GM19397 (cell line): ENCODE data around the gene UPK3A.
"Not testable (repeated sequence)": the region's sequence is repeated elsewhere in the genome, so short reads cannot be mapped to it uniquely, and the experiment has no call there.

Source experiments
- ATAC-seq: cut with Tn5 transposase; IDR thresholded peaks from one replicate; pipeline ENCODE4 v1.9.1; 2021; ENCODE audit warnings: mild to moderate bottlenecking, moderate library complexity; ENCODE audit not compliant: unreplicated experiment

The UPK3A gene

DNA sequence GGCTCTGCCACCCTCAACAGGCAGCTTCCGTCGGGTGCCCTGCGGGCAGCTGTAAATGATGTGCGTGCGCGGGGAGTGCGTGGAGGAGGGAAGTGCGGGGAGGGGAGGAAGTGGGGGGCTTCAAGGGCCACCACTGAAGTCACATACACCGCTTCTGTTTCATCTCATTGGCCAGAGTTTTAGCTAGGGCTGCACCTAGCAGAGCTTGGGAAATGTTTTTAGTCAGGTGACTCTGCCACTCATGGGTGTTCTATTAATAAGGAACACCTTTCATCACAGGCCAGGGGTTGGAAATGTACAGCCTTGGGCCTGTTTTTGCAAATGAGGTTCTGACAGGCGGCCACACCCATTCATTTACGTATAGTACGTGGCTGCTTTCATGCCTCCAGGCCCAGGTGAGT lies 39.6 kb downstream of the UPK3A start:
- no peak for ATAC-seq

DNA sequence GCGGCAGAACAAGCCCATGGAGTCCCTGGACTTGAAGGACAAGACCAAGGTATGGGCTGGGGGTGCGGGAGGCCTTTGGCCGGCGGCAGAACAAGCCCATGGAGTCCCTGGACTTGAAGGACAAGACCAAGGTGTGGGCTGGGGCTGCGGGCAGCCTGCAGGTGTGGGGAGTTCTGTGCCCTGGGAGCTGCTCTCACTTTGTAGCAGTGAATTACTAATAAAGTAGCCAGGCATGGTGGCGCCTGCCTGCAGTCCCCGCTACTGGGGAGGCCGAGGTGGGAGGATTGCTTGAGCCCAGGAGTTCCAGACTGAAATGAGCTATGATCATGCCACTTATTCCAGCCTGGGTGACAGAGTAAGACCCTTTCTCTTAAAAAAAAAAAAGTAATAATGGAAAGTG lies 43.5 kb downstream of the UPK3A start:
- not testable (repeated sequence) for ATAC-seq

DNA sequence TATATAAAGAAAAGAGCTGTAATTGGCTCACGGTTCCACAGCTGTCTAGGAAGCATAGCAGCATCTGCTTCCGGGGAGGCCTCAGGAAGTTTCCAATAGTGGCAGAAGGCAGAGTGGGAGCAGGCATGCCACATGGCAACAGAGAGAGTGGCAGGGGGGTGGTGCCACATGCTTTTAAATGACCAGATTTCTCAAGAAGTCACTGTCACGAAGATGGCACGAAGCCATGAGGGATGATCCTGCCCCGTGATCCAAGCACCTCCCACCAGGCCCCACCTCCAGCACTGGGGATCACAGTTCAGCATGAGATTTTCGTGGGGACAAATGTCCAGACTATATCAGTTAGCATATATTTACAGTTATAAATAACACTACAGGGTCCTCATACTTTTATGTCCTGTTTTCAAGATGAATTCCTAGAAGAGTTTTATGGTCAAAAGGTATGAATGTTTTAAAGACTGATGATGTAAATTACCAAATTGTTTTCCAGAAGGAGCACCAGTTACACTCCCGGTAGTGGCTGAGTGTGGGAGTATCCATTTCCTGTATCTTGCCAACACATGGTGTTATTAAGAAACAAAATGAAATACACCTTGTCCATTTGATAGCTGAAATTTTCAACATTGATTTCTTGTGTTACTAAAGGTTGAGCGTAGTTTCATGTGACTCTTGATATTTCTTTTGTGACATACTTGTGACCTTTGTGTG lies 44.2 kb downstream of the UPK3A start:
- ATAC-seq, result no peak

DNA sequence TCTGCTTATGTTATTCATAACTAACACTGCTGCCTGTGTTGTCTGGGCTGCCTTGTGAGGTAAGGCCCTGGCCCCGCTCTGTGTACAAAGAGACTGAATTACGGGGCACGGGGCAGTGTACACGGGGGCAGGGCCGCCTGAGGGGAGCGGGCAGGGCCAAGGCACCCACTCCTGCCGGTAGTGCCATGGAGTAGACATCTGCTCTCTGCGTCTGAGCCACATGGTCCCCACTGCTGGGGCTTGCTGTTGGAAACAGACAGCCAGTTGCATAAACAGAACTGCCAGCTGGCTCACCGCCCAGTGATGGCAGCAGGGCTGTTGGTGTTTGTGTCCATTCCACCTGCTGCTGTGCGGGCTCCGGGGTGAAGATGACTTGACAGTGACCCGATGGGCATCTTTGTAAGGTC lies 44.8 kb downstream of the UPK3A start:
- ATAC-seq, result no peak

DNA sequence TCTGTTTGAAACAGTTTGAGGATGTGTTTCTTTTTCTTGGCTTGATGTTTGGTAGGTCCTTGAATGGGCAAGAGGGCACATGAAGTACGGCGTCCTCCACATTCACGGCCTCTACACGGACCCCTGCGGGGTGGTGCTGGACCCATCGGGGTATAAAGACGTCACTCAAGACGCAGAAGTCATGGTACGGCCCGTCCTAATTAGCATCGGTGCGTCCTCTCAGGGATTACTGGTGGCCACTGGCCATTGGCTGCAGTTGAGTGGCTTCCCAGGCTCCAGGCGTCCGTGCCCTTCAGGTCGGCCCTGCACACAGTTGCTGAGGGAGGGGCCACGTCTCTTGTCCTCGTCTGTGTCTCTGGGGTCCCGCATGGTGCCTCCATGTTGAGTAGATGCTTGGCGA lies 45.8 kb downstream of the UPK3A start:
- ATAC-seq, result no peak

DNA sequence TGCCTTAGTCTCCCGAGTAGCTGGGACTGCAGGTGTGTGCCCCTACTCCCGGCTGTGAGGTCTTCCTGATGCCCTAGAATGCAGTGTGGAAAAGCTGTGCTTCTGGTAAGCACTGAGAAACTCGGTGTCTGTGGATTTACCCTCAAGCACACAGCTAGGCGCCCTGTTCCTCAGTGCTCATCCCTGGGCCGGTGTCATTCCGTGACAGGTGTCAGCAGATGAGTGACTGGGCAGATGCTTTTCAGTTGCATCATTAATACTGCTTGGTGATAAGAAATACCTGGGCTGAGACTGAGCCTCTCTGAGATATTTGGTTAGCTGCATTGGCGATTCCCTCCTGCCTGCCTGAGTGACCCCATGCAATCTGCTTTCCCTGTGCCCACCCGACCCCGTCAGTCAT lies 46.7 kb downstream of the UPK3A start:
- ATAC-seq, result no peak

DNA sequence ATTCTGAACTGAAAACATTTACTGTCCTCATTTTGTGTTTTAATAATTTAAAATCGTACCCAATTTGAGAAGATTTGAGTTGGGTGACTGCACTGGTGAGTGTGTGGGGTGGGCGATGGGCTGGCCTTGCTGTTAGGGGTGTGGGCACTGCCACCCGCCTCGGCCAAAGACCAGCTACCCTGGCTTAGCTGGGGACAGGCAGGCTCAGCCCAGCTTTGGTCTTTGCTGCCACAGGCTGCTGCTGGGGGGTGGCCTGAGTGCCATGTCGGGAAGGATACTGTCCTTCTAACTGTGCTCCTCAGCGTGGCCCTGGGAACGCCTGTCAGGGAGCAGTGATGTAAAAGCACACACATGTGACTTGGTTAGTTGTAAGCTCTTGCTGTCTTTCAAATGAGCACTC lies 47.3 kb downstream of the UPK3A start:
- ATAC-seq, result no peak

DNA sequence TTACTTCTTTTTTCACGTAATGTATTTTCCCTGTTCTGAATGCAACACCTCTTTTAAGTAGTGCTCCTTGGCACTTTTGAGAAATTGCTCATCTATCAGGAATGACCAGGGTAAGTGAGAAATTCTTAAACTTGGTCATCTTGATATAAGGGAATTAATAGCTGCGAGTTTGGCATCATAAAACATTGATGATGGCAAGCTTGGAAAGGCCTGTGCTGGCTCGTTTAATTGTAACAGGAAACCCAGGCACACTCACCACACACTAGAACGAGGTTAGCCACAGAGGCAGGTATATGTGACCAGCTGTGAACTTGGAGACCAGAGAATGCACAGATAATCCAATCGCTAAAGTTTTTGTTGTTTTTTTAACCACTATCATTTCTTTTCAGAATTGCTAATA lies 49.3 kb downstream of the UPK3A start:
- no peak for ATAC-seq

DNA sequence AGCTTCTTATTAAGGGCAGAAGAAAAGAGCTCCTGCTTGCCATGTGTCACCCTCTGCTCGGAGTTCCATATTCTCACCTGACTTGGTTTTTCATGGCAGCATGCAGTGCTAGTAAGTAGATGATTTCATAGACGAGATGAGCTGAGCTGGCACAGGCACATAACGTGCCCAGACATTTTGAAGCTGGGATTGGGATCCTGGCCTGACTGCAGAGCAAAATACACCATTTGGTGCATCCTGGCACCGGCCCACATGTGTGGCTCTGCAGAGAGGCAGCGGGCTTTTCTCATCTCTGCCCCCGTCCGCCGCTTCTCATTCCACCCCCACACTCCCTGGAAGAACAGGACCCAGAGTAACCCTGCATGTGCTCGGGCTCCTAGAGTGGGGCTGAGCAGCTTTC lies 49.8 kb downstream of the UPK3A start:
- ATAC-seq, result no peak

DNA sequence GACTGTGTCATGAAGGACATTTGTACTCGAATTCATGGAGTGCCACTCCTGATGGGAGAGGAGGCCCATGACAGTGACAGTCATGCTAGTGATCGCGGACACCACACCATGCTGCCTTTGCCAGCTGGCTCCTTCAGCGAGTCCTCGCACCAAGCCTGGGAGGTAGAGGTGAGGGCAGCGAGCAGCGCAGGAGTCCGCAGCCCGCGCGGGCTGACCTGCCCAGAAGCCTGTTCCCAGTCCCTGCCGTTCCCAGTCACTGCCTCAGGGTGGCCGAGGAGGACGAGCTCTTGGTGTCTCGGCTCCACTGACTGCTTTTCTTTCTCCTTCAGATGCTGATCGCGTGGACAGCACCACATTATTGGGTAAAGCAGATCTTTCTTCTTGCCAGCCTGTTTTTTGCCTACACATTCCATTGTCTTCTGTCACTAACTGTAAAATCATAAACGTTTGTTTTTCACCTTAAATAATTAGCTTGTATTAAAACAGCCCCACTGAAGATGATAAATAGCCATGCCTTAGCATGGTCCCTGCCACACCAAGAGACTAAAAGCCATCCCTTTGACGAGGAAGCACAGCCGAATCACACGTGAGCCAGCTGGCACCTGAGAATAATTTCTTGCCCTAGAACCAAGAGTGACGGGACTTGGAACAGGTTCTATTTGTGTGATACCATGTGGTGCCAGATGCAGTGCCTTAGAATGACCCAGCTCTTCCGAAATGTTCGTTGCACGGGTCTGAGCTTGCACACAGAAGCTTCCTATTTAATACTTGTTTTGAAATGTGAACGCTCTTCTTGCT lies 50.5 kb downstream of the UPK3A start:
- no peak for ATAC-seq

DNA sequence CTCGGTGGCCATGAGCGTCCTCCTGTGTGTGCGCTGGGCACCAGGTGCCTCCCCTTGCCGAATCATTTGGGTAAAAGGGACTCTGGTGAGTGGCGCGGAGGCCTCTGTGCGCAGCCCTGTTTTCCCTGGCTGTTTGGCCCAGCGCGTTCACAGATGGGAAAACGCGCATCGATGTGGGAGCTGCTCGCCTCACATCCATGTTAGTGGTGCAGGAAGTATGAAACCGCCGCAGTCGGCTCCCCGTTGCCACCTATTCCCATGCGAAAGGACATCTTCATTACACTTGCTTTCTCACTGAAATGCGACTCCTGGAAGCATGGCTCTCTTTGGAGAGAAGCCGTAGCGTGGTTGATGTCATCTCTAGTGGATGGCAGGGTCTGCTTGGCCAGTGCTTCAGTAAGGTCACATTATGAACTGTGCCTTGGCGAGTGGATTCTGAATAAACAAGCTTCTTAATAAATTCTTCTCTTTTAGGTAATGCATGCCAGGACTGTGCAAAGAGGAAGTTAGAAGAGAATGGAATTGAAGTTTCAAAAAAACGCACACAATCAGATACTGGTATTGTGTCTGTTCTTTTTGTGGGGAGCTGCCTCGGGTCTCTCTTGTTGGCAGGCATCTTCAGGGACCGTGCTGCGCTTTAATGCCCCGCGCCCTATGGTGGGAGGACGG lies 51.2 kb downstream of the UPK3A start:
- ATAC-seq, result no peak

DNA sequence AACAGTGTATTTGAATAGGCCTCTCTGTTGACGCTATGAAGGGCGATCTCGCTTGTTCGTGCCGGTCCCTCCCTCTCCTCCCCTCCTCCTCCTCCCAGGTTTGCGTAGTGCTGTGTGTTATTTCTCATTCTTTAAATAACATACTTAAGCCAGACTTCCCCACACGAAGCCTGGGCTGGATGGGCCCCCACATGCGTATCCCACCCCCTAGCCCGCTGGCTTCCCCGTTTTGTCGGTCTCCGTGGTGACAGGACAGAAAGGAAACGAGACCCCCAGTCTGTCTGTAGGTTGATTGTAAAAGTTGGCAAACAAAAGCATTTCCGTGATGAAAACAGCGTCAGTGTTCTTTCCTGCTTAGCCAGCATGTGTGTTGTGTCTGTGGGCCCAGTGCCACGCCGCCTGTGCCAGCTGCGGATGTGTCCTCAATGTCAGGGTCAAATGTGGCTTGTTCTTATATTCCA lies 52.3 kb downstream of the UPK3A start:
- ATAC-seq, result no peak

DNA sequence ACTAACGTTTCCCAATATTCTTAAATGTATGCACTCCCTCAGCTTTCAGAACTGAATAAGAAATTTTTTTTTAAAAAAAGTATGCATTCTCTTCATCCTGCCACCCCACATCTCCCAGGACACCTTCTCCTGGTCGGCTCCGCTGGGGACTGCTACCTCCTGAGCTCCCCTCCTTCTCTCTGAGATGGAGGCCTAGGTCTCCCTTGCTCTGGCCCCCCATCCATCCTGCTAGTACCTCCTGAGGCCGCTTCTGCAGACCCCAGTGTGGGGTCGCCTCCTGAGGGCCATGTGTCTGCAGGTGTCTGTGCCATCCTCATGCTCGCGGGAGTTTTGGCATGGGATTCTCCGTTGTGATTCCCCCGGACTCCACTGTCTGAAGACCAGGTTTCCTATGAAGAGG lies 52.8 kb downstream of the UPK3A start:
- ATAC-seq, result no peak

DNA sequence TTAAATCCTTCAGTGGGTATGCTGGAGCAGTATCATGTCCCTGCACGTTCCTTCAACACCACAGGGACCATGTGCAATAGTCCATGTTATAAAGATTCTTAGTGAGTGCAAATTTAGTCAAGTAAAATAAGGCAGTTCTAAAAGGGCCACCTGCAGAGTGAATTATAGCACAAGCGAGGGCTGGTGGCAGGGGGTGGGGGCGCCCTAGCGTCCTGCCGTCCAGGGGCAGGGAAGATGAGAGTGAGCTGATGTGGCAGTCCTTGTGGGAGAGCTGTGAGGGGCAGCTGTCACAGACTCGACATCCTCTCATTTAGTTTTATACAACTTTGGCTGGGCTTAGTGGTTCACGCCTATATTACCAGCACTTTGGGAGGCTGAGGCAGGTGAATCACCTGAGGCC lies 54.0 kb downstream of the UPK3A start:
- no peak for ATAC-seq

DNA sequence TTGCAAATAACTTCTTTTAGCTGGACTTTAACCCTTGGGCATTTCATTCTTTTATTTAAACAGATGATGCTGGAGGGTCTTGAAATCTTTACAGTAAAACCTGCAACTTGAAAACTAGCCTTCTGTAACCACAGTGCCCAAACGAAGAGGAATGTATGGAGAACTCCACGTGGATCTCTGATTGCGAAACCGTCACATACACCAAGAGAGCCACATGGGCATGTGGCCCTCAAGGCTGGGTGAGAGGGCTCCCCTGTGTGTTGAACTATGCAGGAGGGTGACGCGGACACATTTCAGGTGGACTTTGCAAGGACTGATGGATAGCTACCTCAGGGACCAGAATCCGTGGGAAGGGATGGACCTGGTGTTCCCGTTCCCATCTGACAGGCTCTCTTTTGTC lies 55.6 kb downstream of the UPK3A start:
- ATAC-seq, result no peak

DNA sequence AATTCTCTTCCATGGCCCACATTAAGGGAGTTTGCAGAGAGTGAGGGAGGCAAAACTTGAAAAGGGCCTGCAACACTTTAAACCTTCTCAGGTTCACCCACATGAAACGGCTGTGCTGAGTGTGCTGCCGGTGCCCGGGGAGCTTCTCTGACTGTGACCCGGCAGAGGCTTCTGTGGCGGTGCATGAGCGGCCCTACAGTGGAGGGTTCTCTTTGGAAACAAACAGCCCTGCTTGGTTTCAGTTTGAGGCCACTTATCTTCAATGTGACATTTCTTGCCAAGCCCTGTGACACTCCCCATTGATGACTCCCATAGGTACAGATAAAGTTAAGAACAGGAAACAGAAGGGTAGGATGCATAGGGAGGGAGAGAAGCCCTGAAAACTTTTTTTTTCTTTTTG lies 56.7 kb downstream of the UPK3A start:
- no peak for ATAC-seq

DNA sequence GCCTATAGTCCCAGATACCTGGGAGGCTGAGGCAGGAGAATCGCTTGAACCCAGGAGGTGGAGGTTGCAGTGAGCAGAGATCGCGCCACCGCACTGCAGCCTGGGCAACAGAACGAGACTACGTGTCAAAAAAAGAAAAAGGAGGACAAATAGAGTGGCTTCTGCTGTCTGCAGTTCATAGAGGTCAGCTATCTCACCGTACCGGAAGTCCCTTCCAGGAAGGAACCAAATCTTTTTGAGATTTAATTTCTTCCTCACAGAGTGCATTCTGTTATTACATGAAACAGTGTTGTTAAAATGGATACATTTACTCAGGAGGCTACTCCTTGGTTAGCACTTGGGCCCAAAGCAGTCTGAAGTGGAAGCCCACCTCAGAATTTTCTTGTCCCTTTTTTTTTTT lies 58.4 kb downstream of the UPK3A start:
- ATAC-seq, result no peak

DNA sequence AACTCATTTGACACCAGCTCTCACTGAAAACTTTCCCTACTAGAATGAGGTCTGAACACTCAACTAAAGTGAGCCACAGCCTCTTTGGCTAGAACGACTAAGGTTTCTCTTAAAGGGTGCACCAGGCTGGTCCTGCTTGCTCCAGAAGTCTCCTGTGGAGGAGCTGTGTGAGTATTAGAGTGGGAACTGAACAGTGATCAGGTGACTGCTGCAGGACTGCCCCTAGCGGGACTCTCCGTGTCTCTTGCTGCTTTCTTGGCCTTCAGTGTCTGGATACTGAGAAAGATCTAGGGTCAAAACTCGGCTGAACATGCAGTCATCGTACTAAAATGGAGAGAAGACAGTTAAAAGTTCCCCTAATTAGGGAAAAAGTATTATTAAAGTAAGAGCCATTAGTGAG lies 59.6 kb downstream of the UPK3A start:
- ATAC-seq, result no peak
